ENCODE results near the gene ATXN10.
A peak's percentile ranks its signal among the peaks of the same experiment; 100 is the strongest.

ATXN10 gene

DNA sequence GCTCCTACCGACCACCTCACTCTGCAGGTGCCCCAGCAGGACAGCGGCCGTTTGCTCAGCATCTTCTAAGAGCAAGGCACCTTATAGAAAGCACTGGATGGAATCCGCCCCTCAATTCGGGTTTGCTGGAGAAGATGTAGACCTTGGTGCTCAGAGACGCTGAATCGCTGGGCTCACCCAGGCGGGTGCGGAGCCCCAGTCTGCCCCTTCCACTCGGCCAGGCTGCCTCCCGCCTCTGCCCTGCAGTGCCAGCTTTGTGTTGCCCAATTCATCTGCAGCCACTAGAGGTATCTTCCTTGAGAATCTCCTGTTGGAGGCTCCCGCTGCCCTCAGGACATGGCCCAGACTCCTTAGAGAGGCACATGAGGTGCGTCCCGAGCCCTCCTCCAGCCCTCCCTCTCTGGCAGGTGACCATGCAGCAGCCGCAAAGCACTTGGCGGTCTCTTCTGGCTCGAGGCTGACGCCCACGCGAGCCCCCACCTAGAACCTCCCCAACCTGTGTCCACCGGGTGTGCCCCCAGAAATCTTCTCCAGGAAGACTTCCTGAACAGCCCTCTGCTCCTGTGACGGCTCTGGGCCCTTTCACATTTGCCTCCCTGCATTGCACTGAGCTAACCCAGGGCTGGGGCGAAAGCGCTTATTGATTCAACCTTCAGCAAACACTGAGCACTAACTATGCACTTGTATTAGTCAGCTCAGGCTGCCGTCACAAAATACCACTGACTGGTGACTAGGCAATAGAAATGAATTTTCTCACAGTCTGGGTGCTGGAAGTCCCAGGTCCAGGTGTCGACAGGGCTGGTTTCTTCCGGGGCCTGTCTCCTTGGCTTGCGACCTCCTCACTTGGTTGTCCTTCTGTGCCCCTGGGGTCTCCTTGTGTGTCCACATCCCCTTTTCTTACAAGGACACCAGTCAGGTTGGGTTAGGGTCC, 187.9 kb downstream of the ATXN10 start:
- DNase-seq (ENCODE audit: low read depth in 2 of 2), result no peak

GRCh38 chr22:45860201-45860600, 188.6 kb downstream of the ATXN10 start:
- no peak for DNase-seq (ENCODE audit: low read depth in 2 of 2)

DNA sequence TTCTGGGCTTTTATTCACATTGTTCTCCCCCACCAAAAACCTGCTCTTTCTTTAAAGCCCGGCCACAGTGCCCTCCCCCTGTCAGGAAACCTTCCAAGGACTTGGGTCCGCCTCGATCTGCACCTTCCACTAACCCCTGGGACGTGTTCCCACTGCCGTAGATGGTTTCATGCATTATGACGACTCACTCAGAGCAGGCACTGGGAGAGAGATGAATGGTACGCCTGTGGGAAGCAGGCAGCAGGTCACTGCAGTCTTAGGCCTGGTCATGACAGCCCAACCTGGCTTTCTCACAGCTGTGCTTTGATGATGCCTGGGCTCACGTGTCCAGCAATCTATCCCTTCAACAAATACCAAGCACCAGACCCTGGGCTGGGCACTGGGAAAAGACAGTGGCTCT, 189.6 kb downstream of the ATXN10 start:
- no peak for DNase-seq (ENCODE audit: low read depth in 2 of 2)

DNA sequence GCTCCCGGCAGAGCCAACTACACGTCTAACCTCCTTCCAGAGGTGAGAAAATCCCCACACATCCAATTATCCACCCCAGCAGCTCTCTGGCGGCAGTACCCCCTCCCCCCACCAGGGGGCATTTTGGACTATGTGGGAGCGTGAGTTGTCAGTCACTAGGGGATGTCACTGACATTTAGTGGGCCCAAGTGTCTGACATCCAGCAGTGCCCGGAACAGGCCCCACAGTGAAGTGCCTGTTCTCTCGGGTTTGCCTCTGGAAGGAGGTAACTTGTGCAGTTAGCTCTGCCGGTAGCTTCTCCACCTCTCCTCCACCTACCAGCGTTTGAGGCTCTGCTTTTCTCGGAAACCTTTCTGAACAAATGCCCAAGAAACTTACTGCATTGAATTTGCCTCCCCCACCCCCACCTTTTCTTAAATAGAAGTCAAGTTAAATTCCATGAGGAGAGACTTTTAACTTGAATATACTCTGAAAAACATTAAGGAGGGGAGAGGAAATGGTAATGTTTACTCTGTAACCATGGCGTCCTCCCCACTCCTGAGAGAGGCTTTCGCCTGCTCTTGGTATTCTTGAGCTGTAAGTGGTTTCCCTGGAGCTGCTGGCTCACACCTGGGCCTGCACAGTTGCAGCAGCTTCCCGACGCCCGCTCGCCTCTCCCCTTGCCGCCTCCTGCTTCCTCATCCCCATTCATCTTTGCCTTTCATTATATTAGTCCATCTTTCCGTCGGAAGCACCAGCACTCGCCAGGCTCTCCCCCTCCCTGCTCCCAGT, 192.5 kb downstream of the ATXN10 start:
- DNase-seq (ENCODE audit: low read depth in 2 of 2), result peak in 1 of 2 experiments; percentile 9

- DNase-seq (ENCODE audit: low read depth in 2 of 2), result no peak
Measured at GRCh38 chr22:45864959-45865476, 193.4 kb downstream of the ATXN10 start.

DNA sequence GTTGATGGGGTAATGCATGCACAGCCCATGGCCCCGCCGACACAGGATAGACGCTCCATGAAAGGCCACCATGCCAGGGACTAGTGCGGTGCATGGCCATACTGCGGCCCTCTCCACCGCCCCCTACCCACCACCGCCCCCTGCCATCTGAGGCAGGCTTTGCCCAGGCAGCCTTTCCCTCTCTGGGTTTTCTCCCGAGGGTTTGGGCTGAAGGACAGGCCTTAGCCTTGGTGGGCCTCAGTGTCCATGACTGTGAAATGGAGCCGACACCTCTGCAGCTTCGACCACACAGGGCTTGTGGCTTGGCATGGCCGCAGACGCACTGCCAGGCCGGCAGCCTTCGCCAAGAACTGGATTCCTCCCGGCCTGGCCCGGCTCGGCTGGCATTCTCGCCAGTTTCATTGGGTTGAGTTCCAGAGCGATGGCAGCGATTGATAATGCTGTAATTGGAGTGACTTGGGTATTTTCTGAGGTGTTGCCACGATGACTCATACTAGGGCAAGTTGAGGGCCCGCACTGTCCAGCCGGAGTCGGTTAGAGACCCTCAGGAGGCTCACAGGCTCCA, 194.0 kb downstream of the ATXN10 start:
- no peak for DNase-seq (ENCODE audit: low read depth in 2 of 2)

- no peak for DNase-seq (ENCODE audit: low read depth in 2 of 2)
Measured at GRCh38 chr22:45866126-45866645, 194.6 kb downstream of the ATXN10 start.

GRCh38 chr22:45866646-45867117, 195.0 kb downstream of the ATXN10 start:
- no peak for DNase-seq (ENCODE audit: low read depth in 2 of 2)

DNA sequence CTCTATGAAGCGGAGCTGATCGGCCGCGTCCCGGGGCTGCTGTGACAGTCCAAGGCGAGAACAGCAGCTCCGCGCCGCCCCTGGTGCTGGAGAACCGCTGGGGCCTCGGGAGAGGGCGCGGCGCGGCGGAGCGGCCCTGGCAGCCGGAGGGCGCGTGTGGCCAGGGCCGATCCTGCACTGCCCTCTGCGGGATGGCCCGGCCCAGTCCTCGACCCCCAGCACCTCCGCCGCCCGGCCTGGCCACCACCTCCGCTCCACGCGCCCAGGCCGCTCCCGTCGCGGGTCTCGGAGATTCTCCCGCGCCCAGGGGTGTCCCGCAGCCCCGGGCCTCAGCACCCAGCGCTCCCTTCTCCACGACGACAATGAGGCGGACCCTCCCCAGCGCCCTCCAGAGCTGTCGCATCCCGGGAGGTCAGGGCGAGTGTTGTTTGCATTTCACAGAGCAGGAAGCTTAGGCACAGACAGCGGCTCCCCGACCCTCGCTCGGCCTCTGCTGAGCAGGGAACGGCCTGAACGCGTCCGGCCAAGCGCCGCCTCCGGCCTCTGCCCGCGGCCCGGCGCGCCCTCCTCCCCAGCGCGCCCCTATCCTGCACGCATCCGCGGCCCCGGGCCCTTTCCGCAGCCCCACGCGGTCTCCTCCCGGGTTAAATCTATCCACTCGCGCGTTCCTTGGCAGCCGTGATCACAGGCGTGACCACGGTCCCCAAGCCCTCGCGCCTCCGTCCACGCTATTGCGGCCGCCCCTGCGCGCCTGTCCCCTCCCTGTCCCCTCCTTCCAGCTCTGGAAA, 195.7 kb downstream of the ATXN10 start:
- DNase-seq (ENCODE audit: low read depth in 2 of 2), result no peak

- no peak for DNase-seq (ENCODE audit: low read depth in 2 of 2)
Measured at GRCh38 chr22:45867906-45868555, 196.4 kb downstream of the ATXN10 start.

- no peak for DNase-seq (ENCODE audit: low read depth in 2 of 2)
Measured at GRCh38 chr22:45868571-45869339, 197.1 kb downstream of the ATXN10 start.

DNA sequence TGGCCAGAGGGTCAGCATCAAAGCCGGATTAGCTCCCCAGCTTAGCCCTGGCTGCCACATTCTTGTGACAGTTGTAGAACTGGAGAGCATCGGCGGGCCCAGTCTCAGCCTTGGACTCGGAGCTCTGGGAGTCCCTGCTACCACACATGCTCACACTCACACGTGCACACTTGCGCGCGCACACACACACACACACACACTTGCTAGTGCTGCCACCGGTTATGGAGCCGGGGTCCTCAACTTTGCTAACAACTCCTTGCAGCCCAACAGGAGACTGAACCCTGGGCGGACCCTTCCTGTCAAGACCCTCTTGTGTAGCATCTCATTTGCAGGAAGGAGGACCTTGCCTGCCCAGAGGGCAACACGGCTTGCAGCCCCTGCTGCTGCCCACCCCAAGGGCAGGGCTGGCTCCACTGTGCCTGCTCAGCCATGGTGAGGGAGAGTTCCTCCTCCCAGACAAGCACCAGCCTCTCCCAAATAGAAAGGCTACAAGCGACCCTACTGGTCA, 197.8 kb downstream of the ATXN10 start:
- no peak for DNase-seq (ENCODE audit: low read depth in 2 of 2)

GRCh38 chr22:45870011-45870410, 198.4 kb downstream of the ATXN10 start:
- DNase-seq (ENCODE audit: low read depth in 2 of 2), result no peak

DNA sequence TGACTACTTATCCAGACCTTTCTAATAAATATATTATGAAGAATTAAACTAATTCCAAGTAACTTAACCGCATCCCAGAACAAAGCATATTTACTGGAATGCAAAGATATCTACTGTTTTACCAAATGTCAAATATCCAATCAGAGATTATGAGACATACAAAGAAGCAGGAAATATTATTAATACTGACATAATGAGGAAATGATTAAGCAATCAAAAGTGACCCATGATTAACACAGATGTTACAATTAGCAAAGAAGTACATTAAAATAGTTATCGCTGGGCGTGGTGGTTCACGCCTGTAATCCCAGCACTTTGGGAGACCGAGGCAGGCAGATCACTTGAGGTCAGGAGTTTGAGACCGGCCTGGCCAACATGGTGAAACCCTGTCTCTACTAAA, 200.1 kb downstream of the ATXN10 start:
- DNase-seq (ENCODE audit: low read depth in 2 of 2), result no peak

- no peak for DNase-seq (ENCODE audit: low read depth in 2 of 2)
Measured at GRCh38 chr22:45872659-45873263, 201.1 kb downstream of the ATXN10 start.

DNA sequence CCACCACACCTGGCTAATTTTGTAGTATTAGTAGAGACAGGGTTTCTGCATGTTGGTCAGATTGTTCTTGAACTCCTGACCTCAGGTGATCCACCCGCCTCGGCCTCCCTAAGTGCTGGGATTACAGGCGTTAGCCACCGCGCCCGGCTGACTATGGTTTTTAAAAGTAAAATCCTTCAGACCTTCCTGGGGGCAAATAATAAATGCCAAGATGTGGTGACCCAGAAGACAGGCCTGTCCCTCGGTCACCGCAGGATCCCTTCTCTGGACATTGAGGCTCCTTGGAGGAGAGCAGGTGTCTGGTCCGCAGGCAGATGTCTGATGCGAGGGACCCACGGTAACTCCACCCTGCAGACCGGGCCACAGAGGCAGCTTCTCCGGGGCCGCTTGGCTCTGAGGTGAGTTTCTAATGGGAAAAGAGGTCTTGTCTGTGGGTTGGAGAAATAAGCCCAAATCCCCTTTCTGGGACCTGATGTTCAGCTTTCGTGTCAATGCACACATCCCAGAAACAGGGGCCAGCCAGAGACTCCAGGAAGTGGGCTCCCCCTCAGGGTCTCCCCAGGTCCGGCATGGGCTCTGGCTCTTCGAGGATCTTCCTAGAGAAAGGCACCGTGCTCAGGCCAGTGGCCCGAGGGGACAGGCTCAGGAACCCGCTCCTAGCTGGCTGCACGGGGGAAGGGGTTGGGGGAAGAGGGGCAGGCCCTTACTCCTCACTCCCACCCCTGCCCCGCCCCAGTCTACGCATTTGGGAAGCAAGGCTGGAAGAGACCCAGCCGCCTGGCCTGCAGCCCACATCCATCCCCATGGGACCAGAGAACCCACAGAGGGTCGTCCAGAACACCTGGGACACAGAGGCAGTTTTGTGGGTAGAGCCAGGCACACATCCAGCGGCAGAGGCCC, 204.8 kb downstream of the ATXN10 start:
- no peak for DNase-seq (ENCODE audit: low read depth in 2 of 2)

DNA sequence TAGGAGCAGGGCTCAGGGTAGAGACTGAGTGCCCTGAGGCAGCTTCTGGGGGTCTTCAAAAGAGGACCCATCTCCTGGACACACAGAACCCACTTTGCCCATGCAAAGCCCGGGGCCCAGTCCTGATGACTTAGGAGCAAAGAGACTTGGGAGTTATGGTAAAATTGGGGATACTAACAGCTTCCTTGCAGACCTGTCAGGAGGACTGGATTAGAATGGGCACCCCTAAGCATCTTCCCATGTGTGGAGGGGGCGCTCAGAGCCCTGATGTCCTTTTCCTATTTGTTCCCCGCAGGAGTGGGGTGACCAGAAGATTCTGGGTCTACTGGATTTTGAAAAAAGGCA, 205.4 kb downstream of the ATXN10 start:
- no peak for DNase-seq (ENCODE audit: low read depth in 2 of 2)

DNA sequence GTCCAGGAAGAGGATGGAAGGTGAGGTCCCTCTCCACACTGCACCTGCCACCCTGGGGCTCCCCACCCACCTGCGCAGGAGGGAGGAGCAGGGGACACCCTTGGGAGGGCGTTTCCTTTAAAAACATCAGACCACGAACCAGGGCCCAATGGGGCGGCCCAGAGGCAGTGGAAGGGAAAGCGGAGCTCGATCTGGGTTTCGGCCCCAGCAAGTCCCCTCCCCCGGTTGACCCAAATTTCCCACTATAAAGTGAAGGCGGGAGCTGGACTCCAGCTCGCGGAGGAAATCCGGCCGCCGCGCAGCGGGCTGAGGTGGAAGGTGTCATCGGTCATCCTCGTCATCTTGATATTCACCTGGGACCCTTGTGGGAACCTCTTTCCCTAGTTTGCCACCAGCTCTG, 206.0 kb downstream of the ATXN10 start:
- DNase-seq (ENCODE audit: low read depth in 2 of 2), result no peak

Measured in fibroblast of skin of left quadriceps (primary cell).